CD4-positive, alpha-beta T cell treated with Interleukin-15 for 1 hour (primary cell): Measurements from ENCODE around the gene MATR3.

Experiments
- DNase-seq: peaks from one replicate; pipeline ENCODE4 v3.0.0-alpha.2; 2020

Gene MATR3

GRCh38 chr5:139361835-139362429 lies 68.4 kb downstream of the MATR3 start:
- DNase-seq: no peak

- DNase-seq: no peak
Measured at GRCh38 chr5:139363937-139364336, 70.4 kb downstream of the MATR3 start.

- no peak for DNase-seq
Measured at GRCh38 chr5:139364466-139364865, 70.9 kb downstream of the MATR3 start.

GRCh38 chr5:139368613-139369012 lies 75.1 kb downstream of the MATR3 start:
- no peak for DNase-seq

GRCh38 chr5:139369181-139369580 lies 75.6 kb downstream of the MATR3 start:
- no peak for DNase-seq

- DNase-seq: no peak
Measured at GRCh38 chr5:139371482-139372435, 78.2 kb downstream of the MATR3 start.

- DNase-seq: no peak
Measured at GRCh38 chr5:139374909-139375308, 81.4 kb downstream of the MATR3 start.

- DNase-seq: no peak
Measured at GRCh38 chr5:139376364-139376763, 82.8 kb downstream of the MATR3 start.

GRCh38 chr5:139377226-139377625 lies 83.7 kb downstream of the MATR3 start:
- DNase-seq: no peak

- no peak for DNase-seq
Measured at GRCh38 chr5:139378101-139378825, 84.7 kb downstream of the MATR3 start.

- DNase-seq: no peak
Measured at GRCh38 chr5:139378941-139379361, 85.4 kb downstream of the MATR3 start.

GRCh38 chr5:139379626-139380449 lies 86.3 kb downstream of the MATR3 start:
- no peak for DNase-seq
